Measurements from ENCODE around the gene OSTM1. TPM values are rescaled to one million over a fixed set of nuclear protein-coding genes. Genes with fewer than 3 reads are reported as not detected.

The OSTM1 gene
- total and polyA plus RNA-seq, 2 of the 13 experiments (the other 11 are each of a cell fraction or from before 2014, with no cell fraction given): 8.7 to 20.5 TPM

DNA sequence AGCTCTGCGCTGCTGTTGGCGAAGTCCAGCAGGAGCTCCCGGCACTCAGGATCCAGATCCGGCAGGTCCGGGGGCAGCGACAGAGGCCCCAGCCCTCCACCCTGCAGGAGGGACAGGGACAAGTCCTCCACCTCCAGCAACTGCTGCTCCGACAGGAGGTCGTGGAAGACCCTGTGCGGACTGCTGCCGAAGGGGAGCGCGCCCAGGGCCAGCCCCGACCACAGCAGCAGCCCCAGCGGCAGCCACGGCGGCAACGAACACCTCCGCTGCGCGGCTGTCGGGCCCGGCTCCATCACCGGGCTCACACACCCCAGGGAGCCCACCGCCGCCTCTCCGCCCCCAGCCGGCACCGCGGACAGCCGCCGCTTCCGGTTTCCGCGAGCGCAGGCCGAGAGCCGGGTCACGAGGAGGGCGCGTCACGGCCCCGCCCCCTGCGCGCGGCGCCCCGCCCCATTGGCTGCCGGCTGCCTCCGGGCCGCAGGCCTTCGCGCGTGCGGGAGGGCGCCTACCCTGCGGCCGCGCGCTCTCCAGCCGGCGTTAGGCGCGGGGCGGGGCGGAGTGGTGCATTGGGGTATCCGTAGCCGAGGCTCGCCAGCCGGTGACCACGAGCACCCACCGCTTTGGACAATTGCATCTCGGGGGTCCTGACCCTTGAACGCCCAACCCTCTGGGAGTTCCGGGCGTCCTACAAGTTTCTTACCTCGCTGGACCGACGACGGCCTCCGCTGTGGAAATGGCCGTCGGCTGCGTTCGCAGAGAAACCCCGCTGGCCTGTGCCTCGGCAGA is at the start of gene OSTM1 (continued):
- TF ChIP-seq ZNF256 (CRISPR knock-in tag; conservative IDR thresholded peaks at IDR 0.05) (0 out of 2 replicates have a peak, but pooled peaks have one; percentile 30), KDM2A (CRISPR knock-in tag; IDR thresholded peaks at IDR 0.05; ENCODE audit: borderline replicate concordance, low read depth) (peak; percentile 74), ZNF552 (CRISPR knock-in tag; IDR thresholded peaks at IDR 0.05; ENCODE audit: borderline replicate concordance) (peak; percentile 46; the same call in 1 of the 2 replicates), CREB1 (IDR thresholded peaks at IDR 0.05) (peak; percentile 78; the same call in 1 of the 2 replicates), CREB1 (CRISPR knock-in tag; IDR thresholded peaks at IDR 0.05) (no peak), ZBTB3 (CRISPR knock-in tag; IDR thresholded peaks at IDR 0.05; ENCODE audit: borderline replicate concordance, low read depth) (no peak), ZFP36L2 (CRISPR knock-in tag; IDR thresholded peaks at IDR 0.05) (no peak), TMF1 (CRISPR knock-in tag; IDR thresholded peaks at IDR 0.05; ENCODE audit: low read depth) (peak; percentile 97), KLF6 (CRISPR knock-in tag; IDR thresholded peaks at IDR 0.05) (peak; percentile 88), ZNF232 (CRISPR knock-in tag; IDR thresholded peaks at IDR 0.05; ENCODE audit: borderline replicate concordance) (peak; percentile 73)
- TF ChIP-seq, protein P1, sequence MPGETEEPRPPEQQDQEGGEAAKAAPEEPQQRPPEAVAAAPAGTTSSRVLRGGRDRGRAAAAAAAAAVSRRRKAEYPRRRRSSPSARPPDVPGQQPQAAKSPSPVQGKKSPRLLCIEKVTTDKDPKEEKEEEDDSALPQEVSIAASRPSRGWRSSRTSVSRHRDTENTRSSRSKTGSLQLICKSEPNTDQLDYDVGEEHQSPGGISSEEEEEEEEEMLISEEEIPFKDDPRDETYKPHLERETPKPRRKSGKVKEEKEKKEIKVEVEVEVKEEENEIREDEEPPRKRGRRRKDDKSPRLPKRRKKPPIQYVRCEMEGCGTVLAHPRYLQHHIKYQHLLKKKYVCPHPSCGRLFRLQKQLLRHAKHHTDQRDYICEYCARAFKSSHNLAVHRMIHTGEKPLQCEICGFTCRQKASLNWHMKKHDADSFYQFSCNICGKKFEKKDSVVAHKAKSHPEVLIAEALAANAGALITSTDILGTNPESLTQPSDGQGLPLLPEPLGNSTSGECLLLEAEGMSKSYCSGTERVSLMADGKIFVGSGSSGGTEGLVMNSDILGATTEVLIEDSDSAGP (CRISPR knock-in tag; IDR thresholded peaks at IDR 0.05; ENCODE audit: borderline replicate concordance): peak; percentile 82
- TF ChIP-seq, protein P2, sequence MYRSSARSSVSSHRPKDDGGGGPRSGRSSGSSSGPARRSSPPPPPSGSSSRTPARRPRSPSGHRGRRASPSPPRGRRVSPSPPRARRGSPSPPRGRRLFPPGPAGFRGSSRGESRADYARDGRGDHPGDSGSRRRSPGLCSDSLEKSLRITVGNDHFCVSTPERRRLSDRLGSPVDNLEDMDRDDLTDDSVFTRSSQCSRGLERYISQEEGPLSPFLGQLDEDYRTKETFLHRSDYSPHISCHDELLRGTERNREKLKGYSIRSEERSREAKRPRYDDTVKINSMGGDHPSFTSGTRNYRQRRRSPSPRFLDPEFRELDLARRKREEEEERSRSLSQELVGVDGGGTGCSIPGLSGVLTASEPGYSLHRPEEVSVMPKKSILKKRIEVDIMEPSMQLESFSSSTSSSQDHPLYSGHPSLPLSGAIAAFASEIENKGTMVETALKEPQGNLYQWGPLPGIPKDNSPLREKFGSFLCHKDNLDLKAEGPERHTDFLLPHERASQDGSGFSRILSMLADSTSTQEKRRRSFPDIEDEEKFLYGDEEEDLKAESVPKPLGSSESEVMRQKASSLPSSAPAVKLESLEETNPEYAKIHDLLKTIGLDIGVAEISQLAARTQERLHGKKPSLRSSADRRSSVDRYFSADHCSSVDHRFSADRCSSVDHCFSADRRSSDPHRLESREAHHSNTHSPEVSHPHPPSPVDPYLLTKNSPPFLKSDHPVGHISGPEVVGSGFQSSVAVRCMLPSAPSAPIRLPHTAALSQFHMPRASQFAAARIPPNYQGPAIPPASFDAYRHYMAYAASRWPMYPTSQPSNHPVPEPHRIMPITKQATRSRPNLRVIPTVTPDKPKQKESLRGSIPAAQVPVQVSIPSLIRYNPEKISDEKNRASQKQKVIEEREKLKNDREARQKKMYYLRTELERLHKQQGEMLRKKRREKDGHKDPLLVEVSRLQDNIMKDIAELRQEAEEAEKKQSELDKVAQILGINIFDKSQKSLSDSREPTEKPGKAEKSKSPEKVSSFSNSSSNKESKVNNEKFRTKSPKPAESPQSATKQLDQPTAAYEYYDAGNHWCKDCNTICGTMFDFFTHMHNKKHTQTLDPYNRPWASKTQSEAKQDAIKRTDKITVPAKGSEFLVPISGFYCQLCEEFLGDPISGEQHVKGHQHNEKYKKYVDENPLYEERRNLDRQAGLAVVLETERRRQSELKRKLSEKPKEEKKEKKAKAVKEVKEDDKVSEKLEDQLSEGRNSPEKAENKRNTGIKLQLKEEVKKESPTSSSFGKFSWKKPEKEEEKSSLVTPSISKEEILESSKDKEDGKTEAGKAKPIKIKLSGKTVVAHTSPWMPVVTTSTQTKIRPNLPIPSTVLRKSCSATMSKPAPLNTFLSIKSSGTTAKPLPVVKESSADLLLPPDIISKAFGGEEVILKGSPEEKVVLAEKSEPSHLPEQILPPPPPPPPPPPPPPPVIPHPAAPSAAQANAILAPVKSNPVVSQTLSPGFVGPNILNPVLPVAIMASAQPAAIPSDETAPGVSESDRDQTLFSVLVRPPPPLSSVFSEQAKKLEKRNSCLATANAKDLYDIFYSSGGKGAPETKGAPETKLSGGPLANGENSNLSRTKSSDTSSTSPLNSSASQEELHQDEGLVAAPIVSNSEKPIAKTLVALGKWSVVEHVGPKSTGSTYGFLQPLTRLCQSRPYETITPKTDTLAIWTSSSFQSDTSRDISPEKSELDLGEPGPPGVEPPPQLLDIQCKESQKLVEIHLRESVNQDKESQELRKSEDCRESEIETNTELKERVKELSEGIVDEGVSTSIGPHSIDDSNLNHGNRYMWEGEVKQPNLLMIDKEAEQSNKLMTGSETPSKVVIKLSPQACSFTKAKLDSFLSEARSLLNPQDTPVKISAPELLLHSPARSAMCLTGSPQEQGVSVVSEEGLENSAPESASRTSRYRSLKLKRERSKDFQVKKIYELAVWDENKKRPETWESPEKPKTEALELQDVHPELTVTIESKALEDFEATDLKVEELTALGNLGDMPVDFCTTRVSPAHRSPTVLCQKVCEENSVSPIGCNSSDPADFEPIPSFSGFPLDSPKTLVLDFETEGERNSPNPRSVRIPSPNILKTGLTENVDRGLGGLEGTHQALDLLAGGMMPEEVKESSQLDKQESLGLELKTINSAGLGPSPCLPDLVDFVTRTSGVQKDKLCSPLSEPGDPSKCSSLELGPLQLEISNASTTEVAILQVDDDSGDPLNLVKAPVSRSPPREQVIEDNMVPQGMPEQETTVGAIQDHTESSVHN (CRISPR knock-in tag; IDR thresholded peaks at IDR 0.05): peak; percentile 74; the same call in 1 of the 2 replicates
